Right lobe of liver (tissue), 4 donors: ENCODE data around the gene TBC1D1.

ENCODE experiments used
- CTCF ChIP-seq, 4 donors: fragments of 200-600 bp in 3 of 4; fragments of 450-650 bp in 1 of 4; IDR thresholded peaks; one replicate each; pipeline versions ENCODE4 v1.5.1 to v1.8.0; 2016 to 2022; ENCODE audit warnings: antibody characterized with exemption in 4 of 4, mild to moderate bottlenecking in 2 of 4
- POLR2A ChIP-seq: fragments of 450-650 bp; IDR thresholded peaks from one replicate; pipeline ENCODE4 v1.6.1; 2017; ENCODE audit warnings: antibody characterized with exemption, mild to moderate bottlenecking
- donor health status: DM: no; HTN: no; CAD: no.
- donor health status: DM: no; HTN: no; CAD: no.
- donor health status: DM: no; HTN: yes; CAD: no.

GRCh38 chr4:37998226-37998625 is 107.3 kb downstream of the TBC1D1 start:
- TF ChIP-seq CTCF (IDR thresholded peaks at IDR 0.05): no peak
- TF ChIP-seq POLR2A: no peak
